Measurements from ENCODE around the gene IFITM5. TPM values are rescaled to one million over a fixed set of nuclear protein-coding genes. Genes with fewer than 3 reads are reported as not detected.

IFITM5 gene
- polyA plus RNA-seq, 1 donor, result not detected

DNA sequence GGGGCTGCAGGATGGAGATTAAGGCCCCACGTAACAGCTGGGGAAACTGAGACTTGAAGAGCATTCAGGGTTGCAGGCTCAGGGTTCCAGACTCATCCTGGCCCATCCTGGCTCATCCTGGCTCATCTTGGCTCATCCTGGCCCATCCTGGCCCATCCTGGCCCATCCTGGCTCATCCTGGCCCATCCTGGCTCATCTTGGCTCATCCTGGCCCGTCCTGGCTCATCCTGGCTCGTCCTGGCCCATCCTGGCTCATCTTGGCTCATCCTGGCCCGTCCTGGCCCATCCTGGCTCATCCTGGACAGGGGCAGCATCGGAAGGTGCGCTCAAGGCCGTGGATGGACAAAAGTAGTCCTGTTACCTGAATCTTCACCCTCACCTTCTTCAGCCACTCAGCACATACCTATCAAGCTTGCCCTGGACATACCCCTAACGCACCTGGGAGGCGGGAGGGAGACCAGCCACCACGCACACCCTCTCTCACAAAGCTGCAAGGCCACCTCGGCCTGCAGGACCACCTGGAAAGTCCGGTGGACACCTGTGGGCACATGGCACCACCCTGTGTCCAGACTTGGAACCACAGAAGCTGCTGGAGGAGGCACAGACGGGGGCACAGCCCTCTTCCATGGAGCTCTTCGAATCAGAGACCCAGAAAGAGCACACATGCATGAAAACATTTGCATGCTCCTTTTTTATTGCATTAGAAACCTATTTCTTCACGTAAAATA is 41.4 kb downstream of the IFITM5 start:
- no peak for DNase-seq

DNA sequence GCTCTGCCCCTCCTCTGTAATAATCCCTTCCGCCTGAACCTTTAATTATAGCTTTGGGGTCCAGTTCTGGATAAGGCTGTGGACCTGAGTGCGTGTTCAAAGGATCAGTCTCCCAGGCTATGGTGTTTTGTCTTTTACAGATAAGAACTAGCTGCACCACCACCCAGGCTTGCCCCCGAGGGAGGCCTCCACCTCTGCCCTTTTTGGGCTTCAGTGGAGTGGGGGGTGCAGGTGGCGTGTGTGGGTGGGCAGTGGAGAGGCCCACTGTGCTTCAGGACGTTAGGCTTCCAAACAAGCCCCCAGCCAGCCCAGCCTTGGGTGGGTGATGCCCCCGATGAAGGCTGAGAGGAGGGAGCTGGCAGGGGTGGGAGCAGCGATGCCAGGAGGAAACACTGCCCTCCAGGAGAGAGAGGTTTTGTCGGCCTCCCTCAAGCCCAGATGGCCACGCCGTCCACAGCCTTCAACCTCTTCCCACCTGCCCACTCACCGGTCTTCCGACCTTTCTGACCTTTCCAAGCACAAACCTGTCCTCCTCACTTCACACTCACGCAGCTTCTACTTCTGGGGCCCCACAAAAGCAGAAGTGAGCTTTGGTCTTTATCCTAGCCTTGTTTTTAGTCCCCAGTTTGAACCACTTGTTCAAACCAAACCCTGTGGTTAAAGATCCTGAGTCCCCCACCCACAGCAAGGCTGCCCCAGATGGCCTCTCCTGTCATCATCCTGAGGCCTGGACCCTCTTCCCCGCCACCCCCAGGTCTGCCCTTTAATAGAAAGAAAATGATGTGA is 42.2 kb downstream of the IFITM5 start:
- DNase-seq, result no peak

DNA sequence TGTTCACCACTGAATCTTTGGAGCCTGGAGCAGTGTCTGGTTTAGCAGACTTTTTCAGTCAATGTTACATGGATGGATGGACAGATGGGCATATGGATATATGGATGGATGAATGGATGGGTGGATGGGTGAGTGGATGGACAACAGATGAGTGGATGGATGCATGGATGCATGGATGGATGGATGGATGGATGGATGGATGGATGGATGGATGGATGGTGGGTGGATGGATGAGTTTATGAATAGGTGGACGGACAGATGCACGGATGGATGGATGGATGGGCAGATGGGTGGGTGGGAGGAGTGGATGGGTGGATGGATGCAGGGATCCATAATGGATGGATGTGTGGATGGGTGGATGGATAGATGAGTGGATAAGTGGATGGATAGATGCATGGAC is 43.5 kb downstream of the IFITM5 start:
- DNase-seq, result no peak

DNA sequence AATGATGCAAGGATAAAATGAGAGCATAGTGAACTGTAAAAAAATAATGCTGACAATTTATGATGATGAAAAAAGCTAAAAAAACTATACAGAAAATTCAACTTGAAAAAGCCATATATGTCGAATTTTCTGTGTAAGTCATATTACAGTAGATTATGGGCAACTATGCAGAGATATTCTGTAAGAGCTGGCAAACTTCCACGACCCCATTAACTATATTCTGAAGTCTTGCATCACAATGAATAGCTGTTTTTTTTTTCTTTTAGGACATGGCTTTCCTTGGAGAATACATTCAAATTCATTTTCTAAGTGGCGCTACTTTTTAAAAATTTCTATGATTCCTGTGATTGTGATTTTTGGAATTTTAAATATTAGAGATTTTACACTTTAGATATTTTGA is 44.1 kb downstream of the IFITM5 start:
- DNase-seq, result no peak

DNA sequence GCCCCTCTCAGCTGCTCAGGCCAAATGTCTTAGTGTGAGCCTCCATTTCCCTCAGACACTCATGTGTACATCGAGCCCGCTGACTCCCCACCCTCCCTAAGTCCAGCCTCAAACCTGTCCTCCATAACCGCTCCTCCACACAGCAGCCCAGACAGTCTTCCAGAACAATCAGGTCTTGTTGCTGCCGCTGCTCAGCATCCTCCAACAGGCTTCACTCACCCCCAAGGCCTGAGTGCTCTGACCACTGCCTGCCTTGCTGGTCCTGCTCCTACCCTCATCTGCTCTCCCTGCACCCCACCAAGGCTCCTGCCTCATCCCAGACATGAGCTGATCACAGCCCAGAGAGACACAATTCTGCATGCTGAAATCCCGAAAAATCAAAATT is 45.4 kb downstream of the IFITM5 start:
- no peak for DNase-seq

DNA sequence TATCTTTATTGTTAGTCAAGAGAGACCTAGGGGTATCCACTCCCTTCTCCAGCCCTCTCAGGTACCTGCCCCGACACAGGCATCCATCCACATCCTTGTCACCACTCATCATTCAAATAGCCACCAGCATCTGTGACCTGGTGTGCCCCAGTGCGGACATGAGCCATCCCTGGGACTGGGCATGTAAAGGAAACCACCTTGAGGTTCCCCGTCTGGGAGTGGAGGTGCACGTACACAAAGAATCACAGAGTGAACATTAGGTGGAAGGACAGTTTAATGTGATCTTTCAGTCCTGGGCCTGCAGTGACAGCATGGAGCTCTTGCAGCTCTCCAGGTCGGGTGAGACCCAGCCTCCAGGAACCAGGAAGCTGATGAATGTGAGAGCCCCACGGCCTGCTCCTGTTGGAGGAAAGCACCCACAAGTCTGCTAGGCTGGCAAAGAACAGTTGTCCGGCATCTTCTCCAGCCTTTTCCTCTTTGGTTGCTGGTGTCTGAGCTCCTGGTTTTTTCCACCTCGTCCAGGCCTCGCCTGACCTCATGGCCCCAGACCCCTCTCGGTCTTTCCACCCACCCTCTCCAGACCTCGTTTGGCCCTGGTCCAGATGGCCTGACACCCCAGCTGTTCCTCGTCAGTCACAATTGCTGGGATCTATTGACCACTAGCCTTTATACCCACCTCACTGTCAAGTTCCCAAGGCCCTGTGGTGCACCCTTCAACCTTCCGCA is 46.0 kb downstream of the IFITM5 start:
- DNase-seq, result no peak

DNA sequence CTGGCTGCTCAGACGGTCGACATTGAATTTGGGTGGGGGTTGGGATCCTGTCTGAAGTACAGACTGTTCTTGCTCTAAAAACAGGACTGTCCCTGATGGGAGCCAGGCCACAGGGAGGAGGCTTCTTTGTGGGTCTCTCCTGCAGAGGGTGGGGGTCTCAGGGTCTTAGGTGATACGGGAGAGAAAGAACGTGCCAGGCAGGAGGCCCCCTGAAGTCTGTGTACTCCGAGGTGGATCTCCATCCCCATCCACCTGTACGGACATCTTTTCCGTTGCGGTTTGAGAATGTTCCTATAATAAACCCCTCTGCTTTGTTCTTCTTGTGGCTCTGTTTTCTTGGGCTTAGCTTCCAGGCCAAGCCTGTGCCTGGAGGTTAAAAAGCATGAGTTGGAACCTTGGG is 46.7 kb downstream of the IFITM5 start:
- no peak for DNase-seq

DNA sequence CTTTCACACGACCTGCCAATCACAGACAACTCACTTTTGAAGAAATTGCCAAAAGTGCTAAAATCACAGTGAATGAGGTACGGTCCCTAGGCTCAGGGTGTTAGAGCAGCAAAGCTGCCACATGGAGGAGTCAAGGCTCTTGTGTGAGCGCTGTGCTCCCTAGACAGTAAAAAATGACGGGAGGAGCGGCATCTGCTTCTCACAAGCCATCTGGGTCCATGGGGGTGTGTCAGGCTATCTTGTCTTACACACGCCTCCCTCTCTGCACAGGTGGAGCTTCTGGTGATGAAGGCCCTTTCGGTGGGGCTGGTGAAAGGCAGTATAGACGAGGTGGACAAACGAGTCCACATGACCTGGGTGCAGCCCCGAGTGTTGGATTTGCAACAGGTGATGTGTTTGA is 47.8 kb downstream of the IFITM5 start:
- DNase-seq, result no peak

DNA sequence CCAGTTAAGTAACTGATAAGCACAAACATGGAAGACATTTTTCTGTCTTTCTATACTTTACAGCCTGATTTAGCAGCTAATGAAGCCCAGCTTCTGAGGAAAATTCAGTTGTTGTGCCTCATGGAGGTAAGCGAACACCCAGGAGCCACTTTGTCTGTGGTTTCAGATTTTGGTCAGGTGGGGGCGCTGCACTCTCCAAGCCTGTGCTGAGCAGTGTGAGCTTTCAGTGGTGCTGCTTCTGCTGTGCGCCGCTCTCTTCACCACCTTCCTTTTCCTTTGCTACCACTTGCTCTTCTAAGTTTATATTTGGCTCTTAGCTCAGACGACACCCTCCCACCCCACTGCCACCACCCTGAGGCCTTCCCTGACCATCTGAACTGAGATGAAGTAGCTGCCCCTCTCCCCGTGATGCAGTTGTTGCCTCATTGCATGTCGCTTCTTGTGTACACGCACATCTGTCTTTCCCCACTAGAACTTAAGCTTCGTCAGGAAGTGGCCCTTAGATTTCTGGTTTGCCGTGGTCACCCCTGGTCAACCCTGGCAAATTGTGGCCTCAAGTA is 48.5 kb downstream of the IFITM5 start:
- DNase-seq, result no peak

DNA sequence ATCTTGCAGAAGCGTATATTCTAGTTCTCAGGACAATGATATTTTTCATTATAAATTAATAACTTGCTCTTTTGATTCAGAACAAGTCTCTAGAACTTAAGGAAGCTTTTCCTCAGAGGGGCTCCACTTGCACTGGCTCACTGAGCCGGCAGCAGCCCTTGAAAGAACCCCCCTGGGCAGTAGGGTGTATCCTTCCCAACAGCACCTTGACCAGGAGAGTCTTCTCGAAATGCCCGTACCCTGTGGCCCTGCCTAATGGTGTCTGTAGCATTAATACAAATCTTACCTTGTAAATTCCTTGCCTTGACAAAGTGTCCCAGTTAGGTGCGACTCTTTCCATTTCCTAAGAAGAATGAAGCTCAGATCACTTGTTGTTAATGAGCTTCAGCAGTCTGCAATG is 49.1 kb downstream of the IFITM5 start:
- no peak for DNase-seq

DNA sequence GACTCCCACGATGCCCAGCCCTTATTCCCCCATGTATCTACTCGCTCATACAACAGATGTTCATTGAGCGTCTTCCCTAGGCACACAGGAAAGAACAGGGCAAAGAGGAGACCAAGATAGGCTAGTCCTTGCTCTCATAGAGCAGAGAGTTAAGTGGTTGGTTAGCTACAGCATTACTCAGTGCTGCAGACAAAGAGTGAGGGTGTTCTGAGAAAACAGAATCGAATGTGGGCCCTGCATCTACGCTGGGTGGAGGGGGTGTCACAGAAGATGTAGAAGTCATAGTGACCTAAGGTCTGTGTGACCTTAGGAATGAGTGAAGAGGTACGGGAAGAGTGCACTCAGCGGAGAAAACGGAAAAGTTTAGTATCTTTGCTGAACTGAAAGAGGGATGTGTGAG is 50.3 kb downstream of the IFITM5 start:
- DNase-seq, result no peak

Other genes with a start within 250 kb of the IFITM5 start
- gene SCGB1C1, start 106.4 kb downstream of the IFITM5 start, polyA plus RNA-seq (ENCODE audit: insufficient read length), result not detected
- gene BET1L, start 92.1 kb downstream of the IFITM5 start, polyA plus RNA-seq (ENCODE audit: insufficient read length), result 35.6 TPM
- gene RIC8A, start 91.8 kb downstream of the IFITM5 start, polyA plus RNA-seq (ENCODE audit: insufficient read length), result 71.3 TPM
- gene SIRT3, start 63.2 kb downstream of the IFITM5 start, polyA plus RNA-seq (ENCODE audit: insufficient read length), result 25.5 TPM
- 87.5 TPM for gene PSMD13, start 62.5 kb downstream of the IFITM5 start, polyA plus RNA-seq (ENCODE audit: insufficient read length)
- not detected for gene NLRP6, start 21.1 kb downstream of the IFITM5 start, polyA plus RNA-seq (ENCODE audit: insufficient read length)
- gene PGGHG, start 10.4 kb downstream of the IFITM5 start, polyA plus RNA-seq (ENCODE audit: insufficient read length), result 15.6 TPM
- gene IFITM2, start 8.3 kb upstream of the IFITM5 start, polyA plus RNA-seq (ENCODE audit: insufficient read length), result 79.2 TPM
- 30.5 TPM for gene IFITM1, start 14.5 kb upstream of the IFITM5 start, polyA plus RNA-seq (ENCODE audit: insufficient read length)
- gene IFITM3, start 21.3 kb upstream of the IFITM5 start, polyA plus RNA-seq (ENCODE audit: insufficient read length), result 368 TPM
- gene B4GALNT4, start 70.0 kb upstream of the IFITM5 start, polyA plus RNA-seq (ENCODE audit: insufficient read length), result 12.4 TPM
- gene PKP3, start 94.7 kb upstream of the IFITM5 start, polyA plus RNA-seq (ENCODE audit: insufficient read length), result 0.36 TPM
- gene SIGIRR, start 115.5 kb upstream of the IFITM5 start, polyA plus RNA-seq (ENCODE audit: insufficient read length), result 19.1 TPM
- gene ANO9, start 142.5 kb upstream of the IFITM5 start, polyA plus RNA-seq (ENCODE audit: insufficient read length), result 0.53 TPM
- 41.6 TPM for gene PTDSS2, start 150.8 kb upstream of the IFITM5 start, polyA plus RNA-seq (ENCODE audit: insufficient read length)
- gene RNH1, start 207.7 kb upstream of the IFITM5 start, polyA plus RNA-seq (ENCODE audit: insufficient read length), result 114 TPM
- gene HRAS, start 236.1 kb upstream of the IFITM5 start, polyA plus RNA-seq (ENCODE audit: insufficient read length), result 144 TPM
- gene LRRC56, start 238.0 kb upstream of the IFITM5 start, polyA plus RNA-seq (ENCODE audit: insufficient read length), result 9.1 TPM

Data from hindlimb muscle (tissue), 1 donor.